HG02938 (cell line): ENCODE data around the gene DPH3.

Experiments
- ATAC-seq: cut with Tn5 transposase; IDR thresholded peaks from one replicate; pipeline ENCODE4 v1.9.1; 2021; ENCODE audit warnings: mild to moderate bottlenecking, moderate library complexity; ENCODE audit not compliant: unreplicated experiment

Gene DPH3

DNA sequence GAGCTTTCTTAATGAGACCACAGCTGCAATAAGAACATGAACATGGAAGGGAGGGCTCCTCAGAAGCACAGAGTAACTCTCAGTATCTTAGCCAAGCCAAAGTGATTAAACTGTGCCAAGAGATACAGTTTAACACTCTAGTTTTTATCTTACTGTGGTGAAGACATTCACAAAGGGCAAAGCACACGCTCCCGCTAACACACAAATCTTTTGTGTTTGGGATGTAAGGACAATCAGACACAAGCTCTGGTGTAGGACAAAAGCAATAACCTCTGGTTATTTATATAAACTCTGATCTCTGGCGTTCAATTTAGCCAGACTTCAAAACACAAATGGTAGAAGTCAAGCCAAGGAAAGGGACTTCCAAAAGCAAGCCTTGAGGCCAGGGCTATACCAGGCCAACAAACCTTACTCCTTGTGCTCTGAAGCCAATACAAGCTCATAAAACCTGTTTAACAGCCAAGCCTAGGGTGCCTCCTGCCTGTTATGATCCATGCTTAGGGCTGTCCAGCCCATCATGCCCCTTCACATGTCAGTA, 27.8 kb downstream of the DPH3 start:
- no peak for ATAC-seq

DNA sequence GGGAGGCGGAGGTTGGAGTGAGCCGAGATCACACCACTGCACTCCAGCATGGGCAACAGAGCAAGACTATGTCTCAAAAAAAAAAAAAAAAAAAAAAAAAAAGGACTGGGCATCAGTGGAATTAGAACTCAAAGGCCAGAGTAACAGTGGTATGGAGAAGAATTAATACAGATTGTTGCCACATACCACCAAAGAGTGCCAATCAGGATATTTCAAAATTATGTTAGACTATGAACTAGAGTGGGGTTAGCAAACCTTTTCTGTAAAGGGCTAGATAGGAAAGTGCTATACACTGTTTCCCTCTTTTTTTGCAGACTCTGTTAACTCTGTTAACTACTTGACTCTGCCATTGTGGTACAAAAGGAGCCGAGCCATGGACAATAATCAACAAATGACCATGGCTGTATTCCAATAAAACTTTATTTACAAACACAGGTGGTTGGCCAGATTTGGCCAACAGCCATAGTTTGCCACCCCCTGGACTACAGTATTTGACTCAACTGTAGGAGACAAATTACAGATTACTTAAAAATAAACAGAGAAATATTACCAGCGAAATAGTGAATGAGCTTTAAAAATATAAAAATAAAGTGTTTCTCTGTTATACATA, 28.6 kb downstream of the DPH3 start:
- no peak for ATAC-seq

DNA sequence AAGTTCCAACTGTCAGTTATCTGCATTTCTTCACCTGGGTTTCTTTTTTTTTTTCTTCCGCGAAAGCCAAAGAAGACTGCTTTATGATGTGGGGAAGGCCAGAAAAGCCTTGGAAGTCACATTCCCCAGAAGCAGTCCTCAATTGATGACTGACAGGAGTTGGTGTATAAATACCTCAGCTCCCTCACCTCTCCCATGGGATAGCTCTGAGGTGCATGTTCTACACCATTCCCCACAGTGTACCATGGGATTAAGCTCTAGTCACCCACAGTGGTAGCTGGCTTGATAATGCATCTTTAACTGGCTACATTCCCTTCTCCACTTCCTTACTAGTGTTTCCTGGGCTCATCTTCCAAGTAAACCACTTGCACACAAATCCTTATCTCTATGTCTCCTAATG, 30.5 kb downstream of the DPH3 start:
- no peak for ATAC-seq

- no peak for ATAC-seq
Observed at GRCh38 chr3:16233806-16234205, 30.9 kb downstream of the DPH3 start.

- ATAC-seq: no peak
Observed at GRCh38 chr3:16231983-16232382, 32.8 kb downstream of the DPH3 start.

DNA sequence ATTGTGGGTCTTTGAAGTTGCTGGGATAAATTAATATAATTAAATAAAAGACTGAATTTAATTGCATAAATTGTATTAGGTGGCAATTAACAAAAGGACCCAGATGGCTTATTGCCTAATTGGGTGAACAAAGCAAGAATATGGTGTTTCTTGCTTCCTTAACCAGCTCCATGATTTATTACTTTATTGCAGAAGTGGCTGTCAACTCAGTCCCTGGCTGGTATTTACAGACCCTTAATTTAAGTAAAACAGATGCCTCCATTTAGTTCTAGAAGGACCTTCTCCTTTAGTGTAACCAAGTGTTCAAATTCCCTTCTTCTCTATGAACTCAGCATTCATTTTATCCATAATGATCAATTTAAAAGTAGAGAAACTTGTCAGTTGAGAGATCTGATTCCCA, 35.1 kb downstream of the DPH3 start:
- no peak for ATAC-seq

- ATAC-seq: no peak
Observed at GRCh38 chr3:16227566-16227965, 37.2 kb downstream of the DPH3 start.

- no peak for ATAC-seq
Observed at GRCh38 chr3:16224325-16224724, 40.4 kb downstream of the DPH3 start.

DNA sequence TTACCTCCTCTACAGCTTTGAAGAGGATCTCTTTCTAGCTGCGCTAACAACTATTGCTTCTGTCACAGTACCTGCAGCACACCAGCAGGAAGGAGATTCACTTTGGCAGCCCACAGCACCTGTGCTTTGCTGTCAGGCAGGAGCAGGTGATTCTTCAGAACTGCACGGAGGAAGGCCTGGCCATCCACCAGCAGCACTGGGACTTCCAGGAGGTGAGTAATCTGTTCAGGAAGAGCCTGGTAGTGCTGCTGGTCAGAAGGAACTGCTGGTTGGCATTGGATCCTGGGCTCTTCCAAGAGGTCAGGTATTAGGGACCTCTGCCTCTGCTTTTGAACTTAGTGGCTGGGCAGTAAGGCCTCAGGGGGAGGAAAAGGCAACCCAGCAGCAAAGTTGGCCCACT, 42.2 kb downstream of the DPH3 start:
- no peak for ATAC-seq

DNA sequence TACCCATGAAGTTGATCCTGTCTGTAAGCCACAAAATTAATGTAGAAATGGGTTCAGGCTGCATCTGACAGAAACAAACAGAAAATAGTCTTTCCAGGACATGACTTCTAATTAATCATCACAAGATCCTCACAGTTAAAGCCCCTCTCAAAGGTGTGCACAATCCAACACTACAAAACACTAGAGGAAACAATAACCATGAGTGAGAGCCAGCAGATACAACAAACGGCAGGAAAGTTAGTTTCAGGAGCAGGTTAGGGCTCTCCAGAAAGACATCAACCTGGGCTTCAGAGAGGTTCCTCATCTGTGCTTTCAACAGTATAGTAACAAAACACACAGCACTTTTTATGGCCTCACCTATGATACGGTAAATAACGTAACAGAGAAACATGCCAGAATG, 42.8 kb downstream of the DPH3 start:
- ATAC-seq: no peak

DNA sequence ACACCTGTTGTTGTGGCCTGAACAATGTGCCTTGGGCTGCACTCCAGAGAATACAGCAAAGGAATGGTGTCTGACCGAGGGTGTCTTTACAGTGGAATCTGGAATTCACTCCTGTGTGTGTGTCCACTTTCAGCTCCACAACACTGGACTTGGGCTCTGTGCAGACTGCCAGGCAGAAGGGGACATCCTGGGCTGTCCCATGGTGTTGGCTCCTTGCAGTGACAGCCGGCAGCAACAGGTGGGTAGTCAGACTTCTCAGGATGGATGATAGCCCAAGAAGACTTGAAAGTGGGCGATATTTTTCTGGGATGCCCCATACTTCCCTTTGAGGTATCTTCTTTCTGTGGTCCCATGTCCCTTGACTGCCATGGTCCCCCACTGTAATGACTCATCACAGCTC, 45.0 kb downstream of the DPH3 start:
- ATAC-seq: no peak

DNA sequence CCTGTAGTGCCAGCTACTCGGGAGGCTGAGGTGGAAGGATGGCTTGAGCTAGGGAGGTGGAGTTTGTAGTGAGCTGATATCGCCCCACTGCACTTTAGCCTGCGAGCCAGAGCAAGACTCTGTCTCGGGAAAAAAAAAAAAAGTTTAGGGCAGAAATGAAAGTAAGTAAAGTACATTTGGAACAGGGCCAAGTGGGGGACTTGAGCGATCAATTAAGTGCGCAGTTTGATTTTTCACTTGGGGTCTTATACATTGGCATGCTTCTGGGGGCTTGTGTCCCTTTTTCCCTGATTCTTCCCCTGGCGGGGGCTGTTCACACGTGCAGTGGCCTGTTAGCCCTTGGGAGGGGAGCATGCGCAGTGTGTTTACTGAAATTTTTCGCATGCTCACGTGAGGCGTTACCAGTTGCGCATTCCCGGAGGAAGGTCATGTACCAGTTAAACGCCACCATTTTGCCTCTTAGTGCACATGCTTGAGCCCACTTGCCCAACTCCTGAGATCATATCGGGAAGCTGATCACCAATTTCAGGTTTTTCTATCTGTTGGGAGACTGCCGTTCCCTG, 48.3 kb downstream of the DPH3 start:
- ATAC-seq: no peak

- ATAC-seq: no peak
Observed at GRCh38 chr3:16214366-16214765, 50.4 kb downstream of the DPH3 start.

DNA sequence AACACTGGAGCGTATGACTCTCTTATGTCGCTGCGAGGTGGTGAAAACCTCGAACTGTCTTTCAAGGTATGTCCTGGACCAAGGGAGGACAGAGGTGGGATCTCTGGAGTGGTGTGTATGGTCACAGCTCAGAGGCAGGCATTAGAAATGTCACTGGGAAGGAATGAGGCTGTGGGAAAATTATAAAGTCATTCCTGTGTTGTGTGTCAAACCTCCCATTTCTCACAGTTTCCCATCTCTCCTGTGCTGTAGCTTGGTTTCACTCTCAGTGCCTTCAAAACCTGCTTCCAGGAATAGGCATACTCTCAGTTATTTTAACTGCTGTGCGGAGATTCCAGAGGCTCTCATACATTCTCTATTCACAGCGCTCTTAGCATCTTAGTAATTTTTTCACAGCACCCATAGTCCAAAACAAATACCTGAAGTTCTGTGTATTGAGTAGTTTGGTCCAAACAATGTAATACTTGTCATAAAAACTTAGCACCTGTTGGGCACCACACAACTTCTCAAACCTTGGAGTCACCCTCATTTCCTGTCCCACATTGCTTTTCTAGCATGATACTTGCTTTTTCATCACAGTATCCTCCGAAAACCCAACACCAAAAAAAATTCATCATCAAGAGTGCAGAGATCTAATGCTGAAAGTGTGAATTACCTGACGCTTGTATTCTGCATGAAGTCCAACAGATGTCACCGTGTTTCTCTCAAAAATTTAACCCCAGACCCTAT, 53.4 kb downstream of the DPH3 start:
- no peak for ATAC-seq
